Mesenchymal stem cell (in vitro differentiated cells and primary cell): ENCODE measurements around the gene C19orf67.

Source experiments
- DNase-seq: peaks from one replicate; pipeline ENCODE4 v3.0.0-alpha.2; 2013
- H2AFZ ChIP-seq: one replicate; pipeline ENCODE4 v1.6.1; 2013; ENCODE audit warnings: low read depth, mild to moderate bottlenecking, control low read depth, inconsistent platforms, low read length, moderate library complexity
- H2AK5ac ChIP-seq: 2 replicates; pipeline ENCODE4 v1.6.1; 2013; ENCODE audit warnings: low read length, moderate library complexity, mild to moderate bottlenecking, inconsistent platforms; ENCODE audit not compliant: severe bottlenecking
- H2BK120ac ChIP-seq: one replicate; pipeline ENCODE4 v1.6.1; 2013; ENCODE audit warnings: low read depth, mild to moderate bottlenecking, inconsistent platforms, low read length, moderate library complexity
- H2BK12ac ChIP-seq, 2 experiments: one replicate each; pipeline ENCODE4 v1.6.1; 2013; ENCODE audit warnings: inconsistent platforms in 2 of 2, low read length in 2 of 2, mild to moderate bottlenecking in 2 of 2, moderate library complexity in 2 of 2, control low read depth in 1 of 2
- H2BK15ac ChIP-seq: one replicate; pipeline ENCODE4 v1.6.1; 2013; ENCODE audit warnings: mild to moderate bottlenecking, low read depth, inconsistent platforms; ENCODE audit not compliant: poor library complexity, severe bottlenecking
- H2BK5ac ChIP-seq: 2 replicates; pipeline ENCODE4 v1.6.1; 2013; ENCODE audit warnings: low read depth, mild to moderate bottlenecking, low read length, control low read depth, inconsistent platforms; ENCODE audit not compliant: poor library complexity, severe bottlenecking
- H3K14ac ChIP-seq, 2 experiments: one replicate each; pipeline ENCODE4 v1.6.1; 2013; ENCODE audit warnings: inconsistent platforms in 2 of 2, low read length in 2 of 2, control low read depth in 1 of 2, mild to moderate bottlenecking in 1 of 2, moderate library complexity in 1 of 2
- H3K18ac ChIP-seq, 2 experiments: one replicate each; pipeline ENCODE4 v1.6.1; 2013; ENCODE audit warnings: inconsistent platforms in 2 of 2, low read length in 2 of 2, control low read depth in 1 of 2, low read depth in 1 of 2, mild to moderate bottlenecking in 1 of 2
- H3K23ac ChIP-seq, 2 experiments: one replicate each; pipeline ENCODE4 v1.6.1; 2013; ENCODE audit warnings: inconsistent platforms in 2 of 2, low read length in 2 of 2, mild to moderate bottlenecking in 2 of 2, moderate library complexity in 2 of 2, control low read depth in 1 of 2
- H3K27ac ChIP-seq: 2 replicates; pipeline ENCODE4 v1.5.1; 2013; ENCODE audit warnings: mild to moderate bottlenecking, moderate library complexity, low read length, control low read depth, inconsistent platforms; ENCODE audit not compliant: poor library complexity, severe bottlenecking
- H3K27me3 ChIP-seq, 2 experiments: 2 replicates each; pipeline versions ENCODE4 v1.6.1 to v1.7.0; 2013; ENCODE audit warnings: low read length in 2 of 2, mild to moderate bottlenecking in 2 of 2, moderate library complexity in 2 of 2, control low read depth in 1 of 2, inconsistent platforms in 1 of 2; ENCODE audit not compliant: control insufficient read depth in 1 of 2, insufficient read depth in 1 of 2
- H3K36me3 ChIP-seq, 2 experiments: 2 replicates each; pipeline versions ENCODE4 v1.6.1 to v1.7.0; 2013; ENCODE audit warnings: low read length in 2 of 2, control low read depth in 1 of 2, inconsistent platforms in 1 of 2, low read depth in 1 of 2, mild to moderate bottlenecking in 1 of 2; ENCODE audit not compliant: insufficient read depth in 2 of 2, control insufficient read depth in 1 of 2
- H3K4ac ChIP-seq, 2 experiments: one replicate each; pipeline ENCODE4 v1.6.1; 2013; ENCODE audit warnings: inconsistent platforms in 2 of 2, low read length in 2 of 2, mild to moderate bottlenecking in 2 of 2, moderate library complexity in 2 of 2, control low read depth in 1 of 2, low read depth in 1 of 2
- H3K4me1 ChIP-seq: 2 replicates; pipeline ENCODE4 v1.6.1; 2013; ENCODE audit warnings: low read depth, low read length, control low read depth; ENCODE audit not compliant: control insufficient read depth, insufficient read depth
- H3K4me2 ChIP-seq: 2 replicates; pipeline ENCODE4 v1.6.1; 2013; ENCODE audit warnings: low read length, mild to moderate bottlenecking, inconsistent platforms; ENCODE audit not compliant: poor library complexity, severe bottlenecking
- H3K4me3 ChIP-seq, 2 experiments: 2 replicates each; pipeline versions ENCODE4 v1.5.1 to v1.7.0; 2013; ENCODE audit warnings: low read length in 2 of 2, mild to moderate bottlenecking in 2 of 2, control low read depth in 1 of 2, low read depth in 1 of 2; ENCODE audit not compliant: insufficient read depth in 1 of 2
- H3K79me1 ChIP-seq: replicated peaks from 2 replicates; pipeline ENCODE4 v1.6.1; 2013; ENCODE audit warnings: mild to moderate bottlenecking, control low read depth, low read length, inconsistent platforms; ENCODE audit not compliant: poor library complexity, severe bottlenecking
- H3K9ac ChIP-seq: 2 replicates; pipeline ENCODE4 v1.7.0; 2013; ENCODE audit warnings: mild to moderate bottlenecking, low read length, moderate library complexity
- H3K9me3 ChIP-seq: 2 replicates; pipeline ENCODE4 v1.7.0; 2013; ENCODE audit warnings: mild to moderate bottlenecking, low read length; ENCODE audit not compliant: control insufficient read depth
- H4K8ac ChIP-seq: one replicate; pipeline ENCODE4 v1.6.1; 2013; ENCODE audit warnings: inconsistent platforms, mild to moderate bottlenecking, low read length, moderate library complexity
- H4K91ac ChIP-seq: one replicate; pipeline ENCODE4 v1.6.1; 2013; ENCODE audit warnings: mild to moderate bottlenecking, low read length, inconsistent platforms
- WGBS: methylation state at CpG from one replicate; pipeline ENCODE4 v1.1.7; 2013; ENCODE audit warnings: mixed read lengths; 5-methylcytosine and 5-hydroxymethylcytosine counted together

The C19orf67 gene

DNA sequence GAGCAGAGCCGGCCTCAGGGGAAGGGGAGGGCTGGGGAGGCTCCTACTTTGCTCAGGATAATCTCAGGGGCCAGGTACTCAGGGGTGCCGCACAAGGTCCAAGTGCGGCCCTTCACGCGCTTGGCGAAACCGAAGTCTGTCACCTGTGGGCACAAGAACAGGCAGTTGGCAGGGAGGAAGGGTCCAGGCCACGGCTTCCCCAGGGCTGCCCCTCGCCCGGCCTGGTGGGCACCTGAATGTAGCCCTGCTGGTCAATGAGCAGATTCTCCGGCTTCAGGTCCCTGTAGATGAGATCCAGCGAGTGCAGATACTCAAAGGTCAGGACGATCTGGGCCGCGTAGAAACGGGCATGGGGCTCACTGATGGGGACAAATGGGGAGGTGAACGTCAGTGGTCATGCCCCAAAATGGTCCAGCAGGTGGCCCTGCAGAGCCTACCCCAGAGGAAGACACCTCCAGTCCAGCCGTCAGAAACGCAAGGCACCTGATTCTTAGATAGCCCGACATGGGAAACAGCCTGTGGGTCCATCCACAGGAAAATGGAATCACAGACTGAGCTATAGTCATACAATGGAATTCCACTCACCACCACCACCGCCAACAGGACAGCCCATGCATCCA lies 12.1 kb upstream of the C19orf67 start:
- Histone ChIP-seq H3K4me2 (no peak overlapping the region), H3K36me3 (peaks cover 47 to 63% of the 10 kb centered on the region in 2 experiments), H3K9me3 (peaks cover 8% of the 10 kb centered on the region), H2BK120ac (no peak overlapping the region), H3K23ac (no peak overlapping the region), H3K27ac (no peak overlapping the region), H4K91ac (no peak overlapping the region), H4K8ac (no peak overlapping the region), H3K9ac (no peak overlapping the region), H2BK12ac (no peak overlapping the region), H2BK15ac (no peak overlapping the region), H2BK5ac (no peak overlapping the region), H3K4me1 (no peaks in the 10 kb centered on the region), H3K79me1 (no peaks in the 10 kb centered on the region), H3K4me3 (no peak overlapping the region), H2AK5ac (no peak overlapping the region), H3K27me3 (no peaks in the 10 kb centered on the region), H3K4ac (no peak overlapping the region), H2AFZ (no peak overlapping the region), H3K18ac (no peak overlapping the region), H3K14ac (no peak overlapping the region)
- 95% methylated on average over 21 of the region's 21 CpGs for WGBS
- DNase-seq = no peak

DNA sequence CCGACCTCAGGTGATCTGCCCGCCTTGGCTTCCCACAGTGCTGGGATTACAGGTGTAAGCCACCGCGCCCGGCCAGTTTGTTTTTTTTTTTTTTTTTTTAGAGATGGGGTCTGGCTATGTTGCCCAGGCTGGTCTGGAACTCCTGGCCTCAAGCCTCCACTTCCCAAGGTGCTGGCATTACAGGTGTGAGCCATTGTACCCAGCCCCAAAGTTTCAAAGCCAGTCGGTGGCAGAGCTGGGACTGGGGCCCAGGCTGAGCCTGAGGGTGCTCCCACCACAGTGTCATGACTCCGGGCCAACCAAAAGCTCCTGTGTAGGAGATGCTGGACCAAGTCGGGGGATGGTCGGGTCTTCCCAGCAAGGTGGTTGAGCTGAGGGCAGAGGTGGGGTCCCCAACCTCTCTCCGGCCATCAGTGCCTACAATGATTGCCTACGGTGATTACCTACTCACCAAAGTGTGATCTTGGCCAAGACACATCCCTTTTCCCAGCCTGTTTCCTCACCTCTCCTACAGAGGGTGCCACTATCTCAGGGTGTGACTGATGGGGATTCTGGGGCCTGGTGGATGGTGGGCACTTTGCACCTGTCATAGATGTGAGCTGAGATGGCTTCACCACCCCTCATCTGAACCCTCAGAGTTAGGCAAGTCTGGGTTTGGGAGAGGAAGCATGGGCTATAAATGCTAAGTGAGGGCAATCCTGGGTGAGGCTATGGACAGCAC lies 10.8 kb upstream of the C19orf67 start:
- WGBS = over 99% methylated on average over 7 of the region's 11 CpGs
- Histone ChIP-seq H3K27ac (no peak overlapping the region), H3K18ac (no peak overlapping the region), H3K4me2 (no peak overlapping the region), H3K9me3 (peaks cover 8% of the 10 kb centered on the region), H3K14ac (no peak overlapping the region), H2BK120ac (no peak overlapping the region), H3K4ac (no peak overlapping the region), H2AFZ (no peak overlapping the region), H3K23ac (no peak overlapping the region), H3K79me1 (peaks cover 3% of the 10 kb centered on the region), H3K27me3 (no peaks in the 10 kb centered on the region), H3K36me3 (peaks cover 40 to 51% of the 10 kb centered on the region in 2 experiments), H3K9ac (no peak overlapping the region), H4K8ac (no peak overlapping the region), H2BK15ac (no peak overlapping the region), H2AK5ac (no peak overlapping the region), H2BK12ac (no peak overlapping the region), H3K4me3 (no peak overlapping the region), H2BK5ac (no peak overlapping the region), H4K91ac (no peak overlapping the region), H3K4me1 (peaks cover 5% of the 10 kb centered on the region)
- no peak for DNase-seq

DNA sequence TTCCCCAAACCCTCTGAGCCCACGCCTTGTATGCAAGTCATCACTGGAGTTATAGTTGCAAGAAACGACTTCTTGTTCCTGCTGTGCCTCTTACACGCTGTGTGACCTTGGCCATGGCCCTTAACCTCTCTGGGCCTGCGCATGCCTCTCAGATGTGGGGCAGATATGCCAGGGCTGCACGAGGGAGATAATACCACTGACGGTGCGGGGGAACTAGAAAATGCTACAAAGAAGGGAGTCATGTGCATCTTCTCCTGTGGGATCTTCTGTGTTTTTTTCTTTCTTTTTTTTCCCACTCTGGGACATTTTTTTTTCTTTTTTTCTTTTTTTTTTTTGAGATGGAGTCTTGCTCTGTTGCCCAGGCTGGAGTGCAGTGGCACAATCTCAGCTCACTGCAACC lies 9.3 kb upstream of the C19orf67 start:
- H3K14ac ChIP-seq = no peak overlapping the region
- H3K18ac ChIP-seq = no peak overlapping the region
- no peak overlapping the region for H2BK15ac ChIP-seq
- no peak overlapping the region for H3K4me2 ChIP-seq
- no peak overlapping the region for H2BK12ac ChIP-seq
- DNase-seq = no peak
- H3K4me3 ChIP-seq = no peak overlapping the region
- H3K9ac ChIP-seq = no peak overlapping the region
- no peak overlapping the region for H2BK5ac ChIP-seq
- H4K91ac ChIP-seq = no peak overlapping the region
- peaks cover 8% of the 10 kb centered on the region for H3K9me3 ChIP-seq
- H3K4ac ChIP-seq = peak overlapping the region in 1 of 2 experiments; percentile 13
- H2AFZ ChIP-seq = no peak overlapping the region
- WGBS = 93% methylated on average over 6 of the region's 7 CpGs
- H3K4me1 ChIP-seq = peaks cover 5% of the 10 kb centered on the region
- H4K8ac ChIP-seq = no peak overlapping the region
- peaks cover 3% of the 10 kb centered on the region for H3K79me1 ChIP-seq
- no peak overlapping the region for H3K27ac ChIP-seq
- H3K23ac ChIP-seq = no peak overlapping the region
- H3K36me3 ChIP-seq = peaks cover 26 to 38% of the 10 kb centered on the region in 2 experiments
- no peaks in the 10 kb centered on the region for H3K27me3 ChIP-seq
- H2AK5ac ChIP-seq = no peak overlapping the region
- no peak overlapping the region for H2BK120ac ChIP-seq

DNA sequence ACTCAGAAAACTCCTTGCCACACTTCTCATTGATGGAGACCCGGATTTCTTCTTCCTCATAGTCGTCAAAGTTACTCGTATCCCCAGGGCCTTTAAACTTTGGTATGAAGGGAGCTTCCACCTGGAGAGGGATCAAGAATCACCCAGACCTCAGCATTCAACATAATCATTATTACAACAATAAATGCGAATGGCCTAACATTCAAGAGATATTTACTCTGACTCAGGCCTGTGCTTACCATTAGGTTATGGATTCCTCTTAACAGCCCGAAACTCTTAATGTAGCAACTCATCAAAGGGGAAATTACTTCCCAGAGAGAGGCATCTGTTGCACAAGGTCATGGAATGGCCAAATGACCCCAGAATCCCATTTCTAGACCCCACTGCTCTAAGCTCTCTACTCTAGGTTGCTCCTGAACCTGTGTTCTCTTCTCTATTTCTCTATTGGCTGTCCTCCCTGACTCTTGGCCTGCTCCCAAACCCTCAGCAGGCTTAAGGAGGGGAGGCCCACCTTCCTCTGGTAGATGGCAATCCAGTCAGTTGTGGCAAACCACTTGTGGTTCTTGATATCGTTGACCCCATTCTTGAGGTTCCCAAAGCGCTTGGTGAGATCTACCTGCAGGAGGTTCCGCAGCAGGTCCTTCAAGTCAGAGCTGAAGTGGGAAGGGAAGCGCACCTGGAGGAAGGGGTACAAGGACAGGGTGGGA lies 7.7 kb upstream of the C19orf67 start:
- H3K18ac ChIP-seq = no peak overlapping the region
- H3K4ac ChIP-seq = no peak overlapping the region
- no peak overlapping the region for H2BK120ac ChIP-seq
- H3K4me3 ChIP-seq = peak overlapping the region in 1 of 2 experiments; percentile 32
- no peak overlapping the region for H3K27ac ChIP-seq
- WGBS = 98% methylated on average over 9 of the region's 9 CpGs
- no peak overlapping the region for H3K23ac ChIP-seq
- H4K91ac ChIP-seq = no peak overlapping the region
- H3K14ac ChIP-seq = no peak overlapping the region
- peaks cover 8% of the 10 kb centered on the region for H3K9me3 ChIP-seq
- no peak overlapping the region for H2AK5ac ChIP-seq
- peaks cover 8% of the 10 kb centered on the region for H3K79me1 ChIP-seq
- H3K27me3 ChIP-seq = no peaks in the 10 kb centered on the region
- H2AFZ ChIP-seq = no peak overlapping the region
- H3K4me1 ChIP-seq = peaks cover 13% of the 10 kb centered on the region
- H3K9ac ChIP-seq = no peak overlapping the region
- no peak overlapping the region for H4K8ac ChIP-seq
- no peak for DNase-seq
- H3K4me2 ChIP-seq = no peak overlapping the region
- H2BK5ac ChIP-seq = no peak overlapping the region
- peaks cover 30 to 44% of the 10 kb centered on the region in 2 experiments for H3K36me3 ChIP-seq
- H2BK15ac ChIP-seq = no peak overlapping the region
- H2BK12ac ChIP-seq = no peak overlapping the region
